ENCODE data around the gene SPATA2L. TPM values are rescaled to one million over a fixed set of nuclear protein-coding genes. Genes with fewer than 3 reads are reported as not detected.

SPATA2L gene
- total and polyA plus RNA-seq, 10 of the 15 experiments (the other 5 are each of a cell fraction or from before 2014, with no cell fraction given), result 0.20 to 6.9 (median 3.9) TPM; not detected in 1

GRCh38 chr16:89720813-89721545, 19.5 kb upstream of the SPATA2L start, which contains the start of the genes VPS9D1 and ZNF276 (continued):
- TF ChIP-seq MLLT1 (IDR thresholded peaks at IDR 0.05), result no peak
- no peak for TF ChIP-seq E2F4 (IDR thresholded peaks at IDR 0.05; ENCODE audit: low read depth, low read length)
- no peak for TF ChIP-seq NFYA (IDR thresholded peaks at IDR 0.05; ENCODE audit: borderline replicate concordance, low read depth, low read length)
- TF ChIP-seq CBFB (IDR thresholded peaks at IDR 0.05; ENCODE audit: low read depth), result no peak
- TF ChIP-seq BCLAF1 (IDR thresholded peaks at IDR 0.05), result 0 out of 2 replicates have a peak, but pooled peaks have one; percentile 8
- no peak for TF ChIP-seq IRF4 (IDR thresholded peaks at IDR 0.05; ENCODE audit: low read depth, low read length)
- no peak for TF ChIP-seq ATF7 (IDR thresholded peaks at IDR 0.05; ENCODE audit: low read depth)
- peak; percentile 98 for TF ChIP-seq ZBTB11 (CRISPR knock-in tag; IDR thresholded peaks at IDR 0.05)
- no peak for TF ChIP-seq E2F8 (IDR thresholded peaks at IDR 0.05; ENCODE audit: low read depth, partially characterized antibody)
- no peak for TF ChIP-seq STAT3 (IDR thresholded peaks at IDR 0.05; ENCODE audit: low read depth, low read length)
- TF ChIP-seq EZH2 (IDR thresholded peaks at IDR 0.05; ENCODE audit: borderline replicate concordance, control insufficient read depth, low read depth, low read length), result no peak
- TF ChIP-seq WRNIP1 (IDR thresholded peaks at IDR 0.05; ENCODE audit: borderline replicate concordance, low read depth, low read length), result no peak
- TF ChIP-seq MAX (IDR thresholded peaks at IDR 0.05; ENCODE audit: low read depth, low read length), result peak; percentile 68
- no peak for TF ChIP-seq RELB (IDR thresholded peaks at IDR 0.05; ENCODE audit: low read depth)
